NCI-H345 treated with DMSO at 0.1 percent for 48 hours (cell line): ENCODE data around the gene DHX36.

ENCODE experiments used
- DNase-seq: peaks from one replicate; lab custom pipeline; 2025; ENCODE audit not compliant: unreplicated experiment; lab: John Stamatoyannopoulos, UW

The DHX36 gene

GRCh38 chr3:154294016-154294415 is 30.3 kb downstream of the DHX36 start:
- no peak for DNase-seq

DNA sequence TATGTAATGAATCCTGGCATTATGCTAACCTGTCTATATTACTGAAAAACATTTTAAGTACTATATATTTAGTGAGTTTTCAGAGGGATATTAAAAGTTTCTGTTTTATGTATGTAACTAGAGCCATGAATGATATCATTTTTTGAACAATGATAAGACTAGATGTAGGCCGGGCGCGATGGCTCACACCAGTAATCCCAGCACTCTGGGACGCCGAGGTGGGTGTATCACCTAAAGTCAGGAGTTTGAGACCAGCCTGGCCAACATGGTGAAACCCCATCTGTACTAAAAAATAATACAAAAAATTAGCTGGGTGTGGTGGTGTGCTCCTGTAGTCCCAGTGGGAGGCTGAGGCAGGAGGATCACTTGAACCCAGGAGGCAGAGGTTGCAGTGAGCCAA is 34.1 kb downstream of the DHX36 start:
- DNase-seq = no peak

GRCh38 chr3:154285221-154285620 is 39.1 kb downstream of the DHX36 start:
- no peak for DNase-seq

- no peak for DNase-seq
Measured at GRCh38 chr3:154280161-154280560, 44.1 kb downstream of the DHX36 start.

GRCh38 chr3:154275965-154276364 is 48.3 kb downstream of the DHX36 start:
- DNase-seq = no peak

- DNase-seq = no peak
Measured at GRCh38 chr3:154275292-154275691, 49.0 kb downstream of the DHX36 start.

- DNase-seq = no peak
Measured at GRCh38 chr3:154274348-154274747, 49.9 kb downstream of the DHX36 start.

DNA sequence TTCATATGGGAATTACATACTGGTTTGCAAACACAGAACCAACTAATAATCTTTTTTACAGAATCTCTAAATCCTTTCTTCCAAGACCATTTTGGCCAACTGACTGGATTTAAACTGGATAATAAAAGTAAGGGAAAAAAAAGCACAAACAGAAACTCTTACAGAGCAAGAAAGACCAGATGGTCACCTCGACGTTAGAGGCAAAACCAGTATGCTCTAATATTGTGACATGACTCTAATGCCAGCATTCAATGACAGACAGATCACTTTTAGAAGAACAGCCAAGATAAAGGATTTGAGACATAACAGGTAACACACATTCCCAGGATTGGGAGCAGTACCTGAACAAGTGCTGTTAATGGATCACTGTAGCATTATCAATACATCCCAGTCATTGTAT is 50.9 kb downstream of the DHX36 start:
- no peak for DNase-seq

- no peak for DNase-seq
Measured at GRCh38 chr3:154254527-154254926, 69.8 kb downstream of the DHX36 start.

- DNase-seq = peak; percentile 44
Measured at GRCh38 chr3:154252759-154253638, 71.3 kb downstream of the DHX36 start.

DNA sequence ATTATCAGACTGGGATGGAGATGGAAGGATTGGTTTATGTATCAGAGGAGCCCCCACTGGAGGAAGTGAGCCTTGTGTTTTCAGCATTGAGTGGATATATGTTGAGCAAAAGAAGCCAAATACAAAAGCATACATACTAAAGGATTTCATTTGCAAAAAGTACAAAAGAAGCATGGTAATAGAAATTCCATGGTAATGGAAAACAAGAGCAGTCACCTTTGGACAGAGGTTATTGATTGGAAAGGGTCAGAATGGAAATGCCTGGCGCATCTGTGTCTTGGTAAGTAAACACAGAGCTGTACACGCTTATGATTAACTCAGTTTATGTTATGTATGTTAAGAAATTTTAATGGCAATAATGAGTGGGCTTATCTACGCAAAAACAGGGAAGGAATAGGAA is 72.7 kb downstream of the DHX36 start:
- no peak for DNase-seq

GRCh38 chr3:154250291-154250690 is 74.0 kb downstream of the DHX36 start:
- DNase-seq = no peak

DNA sequence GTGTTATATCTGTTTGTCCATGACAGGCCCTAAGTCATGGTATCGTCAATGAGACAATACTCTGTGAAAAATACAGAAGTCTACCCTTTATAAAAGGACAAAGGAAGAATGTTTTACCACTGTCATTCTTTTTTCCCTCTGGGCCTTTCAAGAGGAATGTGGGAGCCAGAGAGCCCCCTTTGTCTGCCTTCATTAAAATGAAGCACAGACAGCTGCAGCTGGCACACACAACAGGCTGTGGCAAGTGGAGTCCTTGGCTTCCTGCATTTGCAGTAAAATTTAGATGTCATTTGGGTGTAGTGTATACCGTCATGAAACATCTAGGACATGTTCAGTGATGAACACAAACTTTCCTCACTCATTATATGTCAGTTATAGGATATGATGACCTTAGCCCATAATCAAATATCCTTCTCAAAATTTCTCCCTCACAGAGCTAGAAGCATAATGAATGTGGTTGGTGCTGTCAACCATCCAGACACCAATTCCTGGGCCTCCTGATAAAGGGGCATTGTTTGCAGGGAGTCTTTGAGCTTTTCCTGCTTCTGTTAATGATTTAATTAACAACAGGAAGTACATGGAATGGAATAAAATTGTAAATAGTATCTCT is 76.4 kb downstream of the DHX36 start:
- peak; percentile 1 for DNase-seq

DNA sequence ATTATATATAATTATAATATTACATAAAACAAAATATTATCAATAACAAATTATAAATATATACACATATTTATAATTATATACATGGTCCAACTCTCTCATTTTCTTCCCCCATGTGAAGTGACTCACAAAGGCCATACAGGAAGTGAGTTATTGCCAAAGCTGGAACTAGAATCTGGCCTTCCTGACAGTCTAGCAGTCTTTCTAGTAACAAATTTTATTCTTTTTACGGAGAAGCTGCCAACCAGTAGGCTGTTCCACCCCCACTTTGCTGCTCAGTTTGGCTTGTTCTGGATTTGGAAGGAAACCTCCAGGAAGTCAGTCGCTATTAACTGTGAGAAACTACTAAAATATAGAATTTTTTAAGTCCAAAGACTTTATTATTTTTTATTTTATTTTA is 79.6 kb downstream of the DHX36 start:
- DNase-seq = no peak

- no peak for DNase-seq
Measured at GRCh38 chr3:154243353-154243752, 80.9 kb downstream of the DHX36 start.

DNA sequence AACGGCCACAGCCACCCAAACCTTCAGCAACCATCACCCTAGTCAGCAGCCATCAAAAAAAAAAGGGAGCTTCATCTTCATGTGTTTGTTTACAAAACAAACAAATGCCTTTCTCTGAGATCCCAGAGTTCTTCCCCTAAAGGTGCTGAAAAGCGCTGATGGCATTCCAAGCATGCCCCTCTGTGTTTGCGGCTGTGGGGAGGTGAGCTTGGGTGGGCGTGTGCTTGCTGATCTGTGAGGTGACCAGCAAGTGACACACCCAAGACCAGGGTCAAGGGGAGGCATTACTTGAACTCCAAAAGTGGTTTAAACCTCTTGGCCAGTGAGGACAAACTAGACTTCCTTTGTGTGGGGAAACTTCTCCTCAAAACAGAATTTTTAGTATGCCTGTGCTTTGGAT is 81.5 kb downstream of the DHX36 start:
- no peak for DNase-seq

DNA sequence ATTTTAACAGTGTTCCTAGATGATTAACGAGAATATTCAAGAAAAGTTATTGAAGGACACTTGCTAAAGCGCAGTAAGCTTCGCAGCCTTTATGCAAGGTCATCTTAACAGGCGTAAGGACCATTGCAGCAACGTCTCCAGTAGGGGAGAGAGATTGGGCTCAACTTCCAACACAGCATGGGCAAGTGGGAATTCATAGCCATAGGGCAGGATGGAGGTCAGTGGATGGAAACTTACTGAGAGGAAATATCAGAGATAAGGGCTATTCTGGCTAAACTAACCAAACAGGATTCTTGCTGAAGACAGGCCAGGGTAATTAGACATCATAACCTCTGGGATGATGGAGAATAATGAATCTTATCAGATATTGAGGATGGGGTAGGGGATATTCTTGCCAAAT is 82.8 kb downstream of the DHX36 start:
- DNase-seq = no peak

GRCh38 chr3:154240235-154240634 is 84.1 kb downstream of the DHX36 start:
- DNase-seq = no peak

- DNase-seq = no peak
Measured at GRCh38 chr3:154236331-154236730, 88.0 kb downstream of the DHX36 start.

DNA sequence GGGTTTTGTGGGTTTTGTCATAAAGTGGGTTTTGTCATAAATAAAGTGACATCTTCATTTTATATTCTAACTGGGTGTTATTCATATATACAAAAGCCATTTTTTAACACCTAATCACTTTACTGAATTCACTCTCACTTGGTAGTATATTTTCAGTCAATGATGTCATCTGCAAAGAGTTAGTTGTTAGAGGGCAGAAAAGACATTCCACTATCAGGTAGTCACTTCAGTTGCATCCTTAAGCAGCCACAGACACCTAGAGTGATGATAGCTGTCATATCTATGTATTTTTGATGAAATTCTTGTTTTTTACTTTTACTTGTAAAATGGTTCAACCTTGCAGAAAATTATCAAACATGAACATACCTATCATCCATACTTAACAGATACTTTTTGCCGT is 89.0 kb downstream of the DHX36 start:
- DNase-seq = no peak

- no peak for DNase-seq
Measured at GRCh38 chr3:154229217-154229590, 95.1 kb downstream of the DHX36 start.

- no peak for DNase-seq
Measured at GRCh38 chr3:154228561-154229216, 95.6 kb downstream of the DHX36 start.
